Vagina (tissue), 2 donors: ENCODE measurements around the gene RPS6KA1.

Source experiments
- CTCF ChIP-seq, 3 experiments: fragments of 450-650 bp in 2 of 3; fragments of 200-600 bp in 1 of 3; sonication (generic) in 1 of 3; IDR thresholded peaks; one replicate each; pipeline ENCODE4 v1.5.1; 2017 to 2019; ENCODE audit warnings: antibody characterized with exemption in 3 of 3, mild to moderate bottlenecking in 2 of 3, moderate library complexity in 2 of 3
- POLR2A ChIP-seq, 2 donors: fragments of 450-650 bp; IDR thresholded peaks; one replicate each; pipeline ENCODE4 v1.6.1; 2017; ENCODE audit warnings: antibody characterized with exemption in 2 of 2, mild to moderate bottlenecking in 2 of 2, moderate library complexity in 2 of 2
- POLR2AphosphoS5 ChIP-seq, 2 donors: sonication (generic); formaldehyde crosslinking; IDR thresholded peaks; one replicate each; pipeline ENCODE4 v1.9.0; 2017; ENCODE audit warnings: antibody characterized with exemption in 2 of 2, mild to moderate bottlenecking in 2 of 2, low read depth in 1 of 2; ENCODE audit not compliant: insufficient read depth in 1 of 2

DNA sequence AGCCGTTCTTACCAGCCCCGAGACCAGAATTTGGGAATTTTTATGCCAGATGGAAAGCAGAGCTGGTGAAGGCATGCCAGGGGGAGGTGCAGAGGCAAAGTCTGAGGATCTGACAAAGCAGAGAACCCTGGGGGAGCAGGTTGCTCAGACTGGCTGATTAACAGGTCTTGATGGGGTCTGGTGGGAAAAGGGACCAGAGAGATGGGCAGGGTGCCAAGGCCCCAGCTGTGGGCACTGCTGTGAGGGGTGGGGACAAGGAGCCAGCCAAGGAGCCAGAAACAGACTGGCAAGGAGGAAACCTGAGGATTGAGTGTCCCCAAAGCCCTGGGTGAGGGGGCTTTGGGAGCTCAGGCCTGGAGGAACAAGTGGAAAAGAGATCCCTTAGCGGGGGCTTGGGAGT lies 21.4 kb downstream of the RPS6KA1 start:
- TF ChIP-seq CTCF (IDR thresholded peaks at IDR 0.05) (no peak), POLR2A (IDR thresholded peaks at IDR 0.05) (no peak), POLR2AphosphoS5 (IDR thresholded peaks at IDR 0.05; ENCODE audit: insufficient read depth in 1 of 2, low read depth in 1 of 2) (no peak)
